NOMO-1 treated with dmso at 0.1 percent for 144 hours (cell line): ENCODE results near the gene ATAD3A.

Source experiments
- DNase-seq: peaks from one replicate; lab custom pipeline; 2025; ENCODE audit not compliant: unreplicated experiment; lab: John Stamatoyannopoulos, UW

The ATAD3A gene

GRCh38 chr1:1538989-1539309 is 27.0 kb downstream of the ATAD3A start:
- DNase-seq, result no peak

- no peak for DNase-seq
Measured at GRCh38 chr1:1539310-1540089, 27.5 kb downstream of the ATAD3A start.

GRCh38 chr1:1540090-1540817 is 28.3 kb downstream of the ATAD3A start, which contains the start of gene TMEM240:
TSS of gene TMEM240 (minus strand) at chr1:1540624. CDS start at chr1:1540346, 278 bp downstream.
- no peak for DNase-seq

GRCh38 chr1:1540818-1541628 is 29.1 kb downstream of the ATAD3A start:
- DNase-seq, result no peak

GRCh38 chr1:1541956-1542765 is 30.2 kb downstream of the ATAD3A start:
- no peak for DNase-seq

GRCh38 chr1:1542766-1543705 is 31.1 kb downstream of the ATAD3A start:
- no peak for DNase-seq

- no peak for DNase-seq
Measured at GRCh38 chr1:1543706-1544099, 31.7 kb downstream of the ATAD3A start.

GRCh38 chr1:1544544-1544943 is 32.6 kb downstream of the ATAD3A start:
- DNase-seq, result no peak

- no peak for DNase-seq
Measured at GRCh38 chr1:1545946-1546737, 34.2 kb downstream of the ATAD3A start.

- no peak for DNase-seq
Measured at GRCh38 chr1:1547011-1547410, 35.0 kb downstream of the ATAD3A start.

GRCh38 chr1:1547476-1547875 is 35.5 kb downstream of the ATAD3A start:
- DNase-seq, result no peak

- DNase-seq, result no peak
Measured at GRCh38 chr1:1548591-1548990, 36.6 kb downstream of the ATAD3A start.

GRCh38 chr1:1550087-1550486 is 38.1 kb downstream of the ATAD3A start:
- no peak for DNase-seq

GRCh38 chr1:1550591-1551432 is 38.9 kb downstream of the ATAD3A start:
- DNase-seq, result no peak

- DNase-seq, result no peak
Measured at GRCh38 chr1:1551524-1552262, 39.7 kb downstream of the ATAD3A start.

GRCh38 chr1:1552263-1552639 is 40.3 kb downstream of the ATAD3A start:
- DNase-seq, result no peak

- no peak for DNase-seq
Measured at GRCh38 chr1:1553821-1554494, 42.0 kb downstream of the ATAD3A start.
